ENCODE data around the gene CYP11A1. TPM values are rescaled to one million over a fixed set of nuclear protein-coding genes. Genes with fewer than 3 reads are reported as not detected.

Gene CYP11A1
- total and polyA plus RNA-seq, 4 donors, result 0.15 to 0.97 (median 0.69) TPM

GRCh38 chr15:74319596-74320351 is 47.7 kb downstream of the CYP11A1 start:
- TF ChIP-seq CTCF (IDR thresholded peaks at IDR 0.05; ENCODE audit: control extremely low read depth, extremely low read depth), result no peak
- DNase-seq, result peak in 1 of 3 donors; percentile 28
- Histone ChIP-seq H3K36me3 (ENCODE audit: control insufficient read depth in 4 of 4, insufficient read depth in 4 of 4, low read length in 4 of 4) (no peaks in the 10 kb centered on the region), H3K4me1 (ENCODE audit: control insufficient read depth in 5 of 5, insufficient read depth in 5 of 5, low read length in 5 of 5) (peaks cover 0 to 25% (median 4%) of the 10 kb centered on the region in 5 donors), H3K27me3 (ENCODE audit: control insufficient read depth in 3 of 3, insufficient read depth in 3 of 3, low read length in 2 of 3) (no peaks in the 10 kb centered on the region), H3K9me3 (ENCODE audit: control insufficient read depth in 4 of 4, insufficient read depth in 3 of 4, low read length in 3 of 4) (peaks cover 0 to 2% (median 0%) of the 10 kb centered on the region in 4 donors), H3K27ac (ENCODE audit: low read depth in 1 of 2, low read length in 1 of 2) (no peak overlapping the region), H3K9ac (ENCODE audit: insufficient read depth in 1 of 2, low read length in 2 of 2) (no peak overlapping the region), H3K4me3 (no peak overlapping the region)
- WGBS, 2 donors, result 36 to 57% methylated on average over 8 of the region's 8 CpGs
- ATAC-seq (ENCODE audit: insufficient read depth, low FRiP score), result no peak

GRCh38 chr15:74319138-74319460 is 48.3 kb downstream of the CYP11A1 start:
- H3K27me3 ChIP-seq (ENCODE audit: control insufficient read depth in 3 of 3, insufficient read depth in 3 of 3, low read length in 2 of 3), result no peaks in the 10 kb centered on the region
- ATAC-seq (ENCODE audit: insufficient read depth, low FRiP score) (no peak), DNase-seq (no peak)
- H3K27ac ChIP-seq (ENCODE audit: low read depth in 1 of 2, low read length in 1 of 2), result no peak overlapping the region
- no peak overlapping the region for H3K4me3 ChIP-seq
- TF ChIP-seq CTCF (IDR thresholded peaks at IDR 0.05; ENCODE audit: control extremely low read depth, extremely low read depth), result no peak
- H3K9ac ChIP-seq (ENCODE audit: insufficient read depth in 1 of 2, low read length in 2 of 2), result no peak overlapping the region
- WGBS, 2 donors, result 83 to 89% methylated on average over 5 of the region's 5 CpGs
- H3K9me3 ChIP-seq (ENCODE audit: control insufficient read depth in 4 of 4, insufficient read depth in 3 of 4, low read length in 3 of 4), result peaks cover 0 to 2% (median 0%) of the 10 kb centered on the region in 4 donors
- H3K36me3 ChIP-seq (ENCODE audit: control insufficient read depth in 4 of 4, insufficient read depth in 4 of 4, low read length in 4 of 4), result no peaks in the 10 kb centered on the region
- peaks cover 0 to 25% (median 4%) of the 10 kb centered on the region in 5 donors for H3K4me1 ChIP-seq (ENCODE audit: control insufficient read depth in 5 of 5, insufficient read depth in 5 of 5, low read length in 5 of 5)

DNA sequence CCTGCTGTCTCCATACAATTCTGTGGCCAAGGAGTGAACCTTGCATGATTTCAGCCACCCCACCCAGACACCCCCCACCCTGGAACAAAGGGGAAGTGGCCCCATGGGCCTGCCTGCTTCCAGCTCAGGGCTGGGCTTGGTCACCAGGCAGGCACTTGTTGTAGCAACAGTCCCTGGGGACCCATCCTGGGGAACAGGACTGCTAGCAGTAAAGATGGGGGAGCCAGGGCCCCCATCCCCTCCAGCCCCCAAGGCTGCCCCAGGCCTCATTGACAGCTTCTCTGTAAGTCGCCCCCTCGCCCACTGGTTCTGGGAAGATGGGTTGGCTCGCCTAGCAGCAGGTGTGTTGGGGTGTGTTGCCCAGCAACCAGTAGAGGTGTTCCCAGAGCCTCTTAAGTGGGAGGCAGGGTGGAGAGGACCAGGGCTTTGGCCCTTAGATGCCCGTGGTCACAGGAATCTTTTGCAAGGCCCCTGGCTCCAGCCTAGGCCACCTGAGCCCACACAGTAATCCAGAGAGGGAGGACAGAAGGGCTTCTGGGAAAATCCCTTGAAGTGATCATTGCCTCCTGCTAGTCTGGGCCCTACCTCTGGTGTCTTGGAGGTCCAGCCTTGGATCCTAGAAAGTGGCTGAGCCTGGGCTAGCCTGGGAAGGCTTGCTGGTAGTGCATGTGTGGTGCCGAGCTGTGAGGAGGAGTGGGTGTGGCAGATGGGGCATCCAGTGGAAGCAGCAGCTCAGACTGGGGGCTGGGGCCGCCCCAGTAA is 48.9 kb downstream of the CYP11A1 start:
- no peak for TF ChIP-seq CTCF (IDR thresholded peaks at IDR 0.05; ENCODE audit: control extremely low read depth, extremely low read depth)
- Histone ChIP-seq H3K27me3 (ENCODE audit: control insufficient read depth in 3 of 3, insufficient read depth in 3 of 3, low read length in 2 of 3) (no peaks in the 10 kb centered on the region), H3K4me3 (no peak overlapping the region), H3K27ac (ENCODE audit: low read depth in 1 of 2, low read length in 1 of 2) (peak overlapping the region in 1 of 2 donors; percentile 52), H3K4me1 (ENCODE audit: control insufficient read depth in 5 of 5, insufficient read depth in 5 of 5, low read length in 5 of 5) (peaks cover 0 to 25% (median 4%) of the 10 kb centered on the region in 5 donors), H3K9me3 (ENCODE audit: control insufficient read depth in 4 of 4, insufficient read depth in 3 of 4, low read length in 3 of 4) (peaks cover 0 to 2% (median 0%) of the 10 kb centered on the region in 4 donors), H3K9ac (ENCODE audit: insufficient read depth in 1 of 2, low read length in 2 of 2) (no peak overlapping the region), H3K36me3 (ENCODE audit: control insufficient read depth in 4 of 4, insufficient read depth in 4 of 4, low read length in 4 of 4) (no peaks in the 10 kb centered on the region)
- DNase-seq (peak in 1 of 3 donors; percentile 17), ATAC-seq (ENCODE audit: insufficient read depth, low FRiP score) (no peak)
- 81 to 84% methylated on average over 6 of the region's 6 CpGs for WGBS, 2 donors
